MM.1S (cell line): Measurements from ENCODE around the gene MAP3K4.

Experiments used
- DNase-seq: peaks from one replicate; pipeline ENCODE4 v3.0.0-alpha.2; 2015
- H2AFZ ChIP-seq: fragments of 300-600 bp; sonication (generic); 2 replicates; pipeline ENCODE4 v1.6.0; 2016; ENCODE audit warnings: antibody characterized with exemption, low read length
- H3F3A ChIP-seq: fragments of 300-600 bp; sonication (generic); 2 replicates; pipeline ENCODE4 v1.6.1; 2016; ENCODE audit warnings: mild to moderate bottlenecking, antibody characterized with exemption, low read length, moderate library complexity, mixed read lengths; ENCODE audit not compliant: insufficient read depth
- H3K27ac ChIP-seq: fragments of 300-600 bp; sonication (generic); 2 replicates; pipeline ENCODE4 v1.5.1; 2016; ENCODE audit warnings: mild to moderate bottlenecking, low read length
- H3K27me3 ChIP-seq: fragments of 300-600 bp; sonication (generic); replicated peaks from 2 replicates; pipeline ENCODE4 v1.6.0; 2016; ENCODE audit warnings: low read length; ENCODE audit not compliant: insufficient read depth
- H3K36me3 ChIP-seq: fragments of 300-600 bp; sonication (generic); replicated peaks from 2 replicates; pipeline ENCODE4 v1.6.1; 2016; ENCODE audit warnings: mild to moderate bottlenecking, low read length, mixed read lengths; ENCODE audit not compliant: insufficient read depth
- H3K4me1 ChIP-seq: fragments of 300-600 bp; sonication (generic); 2 replicates; pipeline ENCODE4 v1.6.1; 2016; ENCODE audit warnings: low read length, mixed read lengths
- H3K4me2 ChIP-seq: fragments of 300-600 bp; sonication (generic); 2 replicates; pipeline ENCODE4 v1.6.0; 2016; ENCODE audit warnings: low read depth, low read length
- H3K4me3 ChIP-seq: fragments of 300-600 bp; sonication (generic); 2 replicates; pipeline ENCODE4 v1.5.1; 2016; ENCODE audit warnings: low read length, mixed read lengths
- H3K79me2 ChIP-seq: fragments of 300-600 bp; sonication (generic); 2 replicates; pipeline ENCODE4 v1.6.1; 2016; ENCODE audit warnings: mixed run types, low read length, mixed read lengths
- H3K9ac ChIP-seq: fragments of 300-600 bp; sonication (generic); 2 replicates; pipeline ENCODE4 v1.6.1; 2016; ENCODE audit warnings: low read length, mixed read lengths
- H3K9me2 ChIP-seq: fragments of 300-600 bp; sonication (generic); replicated peaks from 2 replicates; pipeline ENCODE4 v1.6.1; 2016; ENCODE audit warnings: mild to moderate bottlenecking, low read length, mixed read lengths; ENCODE audit not compliant: insufficient read depth
- H3K9me3 ChIP-seq: fragments of 300-600 bp; sonication (generic); replicated peaks from 2 replicates; pipeline ENCODE4 v1.6.1; 2016; ENCODE audit warnings: mild to moderate bottlenecking, low read length, mixed read lengths; ENCODE audit not compliant: insufficient read depth
- H4K20me1 ChIP-seq: fragments of 300-600 bp; sonication (generic); 2 replicates; pipeline ENCODE4 v1.6.1; 2016; ENCODE audit warnings: mild to moderate bottlenecking, low read length, moderate library complexity, mixed read lengths; ENCODE audit not compliant: insufficient read depth
- EZH2 ChIP-seq: fragments of 300-600 bp; sonication (generic); optimal IDR thresholded peaks from 2 replicates; pipeline ENCODE3; 2017; ENCODE audit warnings: low read depth, mild to moderate bottlenecking, antibody characterized with exemption, low read length, mixed read lengths
- EZH2phosphoT487 ChIP-seq: fragments of 300-600 bp; sonication (generic); IDR thresholded peaks from 2 replicates; pipeline ENCODE4 v1.6.1; 2018; ENCODE audit warnings: antibody characterized with exemption, low read length
- TF ChIP-seq, protein P1 (sequence below): fragments of 300-600 bp; sonication (generic); IDR thresholded peaks from 2 replicates; pipeline ENCODE4 v1.5.1; 2016; ENCODE audit warnings: antibody characterized with exemption, low read length, mixed read lengths

The MAP3K4 gene

DNA sequence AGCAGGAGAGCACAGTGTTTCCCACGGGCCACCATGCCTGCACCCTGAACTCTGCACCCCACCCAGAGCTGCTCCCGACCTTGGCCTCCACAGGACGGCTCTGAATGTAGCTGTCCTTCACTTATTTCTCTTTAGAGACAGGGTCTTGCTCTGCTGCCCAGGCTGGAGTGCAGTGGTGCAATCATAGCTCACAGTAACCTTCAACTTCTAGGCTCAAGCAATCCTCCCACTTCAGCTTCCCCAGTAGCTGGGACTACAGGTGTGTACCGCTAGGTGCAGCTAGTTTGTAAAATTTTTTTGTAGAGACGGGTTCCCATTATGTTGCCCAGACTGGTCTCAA is 151.4 kb downstream of the MAP3K4 start:
- no peaks in the 10 kb centered on the region for H3K9me3 ChIP-seq
- H4K20me1 ChIP-seq: no peaks in the 10 kb centered on the region
- H3F3A ChIP-seq: no peaks in the 10 kb centered on the region
- no peaks in the 10 kb centered on the region for H3K79me2 ChIP-seq
- no peak overlapping the region for H2AFZ ChIP-seq
- TF ChIP-seq, protein P1, sequence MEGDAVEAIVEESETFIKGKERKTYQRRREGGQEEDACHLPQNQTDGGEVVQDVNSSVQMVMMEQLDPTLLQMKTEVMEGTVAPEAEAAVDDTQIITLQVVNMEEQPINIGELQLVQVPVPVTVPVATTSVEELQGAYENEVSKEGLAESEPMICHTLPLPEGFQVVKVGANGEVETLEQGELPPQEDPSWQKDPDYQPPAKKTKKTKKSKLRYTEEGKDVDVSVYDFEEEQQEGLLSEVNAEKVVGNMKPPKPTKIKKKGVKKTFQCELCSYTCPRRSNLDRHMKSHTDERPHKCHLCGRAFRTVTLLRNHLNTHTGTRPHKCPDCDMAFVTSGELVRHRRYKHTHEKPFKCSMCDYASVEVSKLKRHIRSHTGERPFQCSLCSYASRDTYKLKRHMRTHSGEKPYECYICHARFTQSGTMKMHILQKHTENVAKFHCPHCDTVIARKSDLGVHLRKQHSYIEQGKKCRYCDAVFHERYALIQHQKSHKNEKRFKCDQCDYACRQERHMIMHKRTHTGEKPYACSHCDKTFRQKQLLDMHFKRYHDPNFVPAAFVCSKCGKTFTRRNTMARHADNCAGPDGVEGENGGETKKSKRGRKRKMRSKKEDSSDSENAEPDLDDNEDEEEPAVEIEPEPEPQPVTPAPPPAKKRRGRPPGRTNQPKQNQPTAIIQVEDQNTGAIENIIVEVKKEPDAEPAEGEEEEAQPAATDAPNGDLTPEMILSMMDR: no peak
- no peak for TF ChIP-seq EZH2
- TF ChIP-seq EZH2phosphoT487: no peak
- H3K4me1 ChIP-seq: no peaks in the 10 kb centered on the region
- no peak overlapping the region for H3K27ac ChIP-seq
- no peak overlapping the region for H3K9ac ChIP-seq
- no peaks in the 10 kb centered on the region for H3K27me3 ChIP-seq
- H3K36me3 ChIP-seq: no peaks in the 10 kb centered on the region
- no peak overlapping the region for H3K4me3 ChIP-seq
- no peak for DNase-seq
- H3K4me2 ChIP-seq: no peak overlapping the region
- no peaks in the 10 kb centered on the region for H3K9me2 ChIP-seq

DNA sequence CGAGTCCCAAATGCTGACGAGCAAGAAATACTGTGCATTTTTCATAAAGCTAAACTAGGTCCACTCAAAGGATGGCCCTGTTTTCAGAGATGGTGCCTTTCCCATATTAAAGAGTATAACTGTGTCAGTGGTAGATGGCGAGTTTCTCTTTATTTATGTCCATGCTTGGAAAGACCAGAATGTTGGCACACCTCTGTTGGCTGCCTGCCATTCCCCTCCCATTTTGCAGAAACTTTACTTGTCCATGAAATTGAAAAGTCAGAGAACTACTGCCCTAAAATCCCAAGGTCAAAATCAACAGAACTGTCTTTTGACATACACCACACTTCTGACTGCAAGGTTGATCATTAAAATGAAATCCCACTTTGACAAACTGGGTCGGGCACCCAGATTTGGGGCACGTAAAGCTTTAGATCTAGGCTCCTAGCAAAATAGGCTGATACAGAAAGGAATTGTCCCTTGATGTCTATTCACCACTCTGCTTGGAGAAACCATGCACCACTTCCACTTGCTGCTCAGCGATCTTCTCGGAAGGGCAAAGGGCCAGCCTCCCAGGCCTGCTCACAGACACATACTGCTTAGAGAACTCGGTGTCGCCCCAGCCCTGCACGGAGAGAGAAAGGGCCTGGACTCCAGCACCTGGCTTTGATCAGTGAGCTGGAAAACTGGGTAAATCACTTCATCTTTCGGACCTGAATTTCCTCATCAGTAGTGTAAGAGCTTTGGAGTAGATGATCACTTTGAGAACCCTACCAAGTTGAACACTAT is 152.3 kb downstream of the MAP3K4 start:
- Histone ChIP-seq H3K9me3 (no peaks in the 10 kb centered on the region), H3K4me1 (no peaks in the 10 kb centered on the region), H3F3A (no peaks in the 10 kb centered on the region), H3K27me3 (no peaks in the 10 kb centered on the region), H3K4me3 (no peak overlapping the region), H2AFZ (no peak overlapping the region), H3K4me2 (no peak overlapping the region), H3K36me3 (no peaks in the 10 kb centered on the region), H3K27ac (no peak overlapping the region), H4K20me1 (no peaks in the 10 kb centered on the region), H3K9ac (no peak overlapping the region), H3K9me2 (no peaks in the 10 kb centered on the region), H3K79me2 (no peaks in the 10 kb centered on the region)
- TF ChIP-seq, protein P1: no peak
- TF ChIP-seq EZH2phosphoT487: no peak
- no peak for TF ChIP-seq EZH2
- no peak for DNase-seq

DNA sequence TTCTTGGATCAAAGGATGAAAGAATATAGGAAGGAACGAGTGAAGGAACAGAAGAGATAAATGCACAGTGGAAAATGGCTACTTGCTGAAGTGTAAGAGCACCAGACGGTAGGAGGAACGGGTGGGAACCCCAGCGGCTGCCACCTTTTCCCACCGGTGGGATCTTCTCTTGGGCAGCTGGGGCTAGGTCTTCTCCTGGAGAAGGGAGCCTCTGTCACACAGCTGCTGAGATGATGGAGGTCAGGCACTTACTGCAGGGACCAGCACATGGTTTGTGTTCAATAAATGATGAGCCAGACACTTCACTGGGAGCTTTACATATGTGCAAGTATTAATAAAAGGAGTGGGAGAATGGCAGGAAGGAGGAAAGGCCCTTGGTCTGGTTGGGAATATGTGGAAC is 158.6 kb downstream of the MAP3K4 start:
- H3F3A ChIP-seq: no peaks in the 10 kb centered on the region
- H3K27ac ChIP-seq: no peak overlapping the region
- H3K4me1 ChIP-seq: no peaks in the 10 kb centered on the region
- no peaks in the 10 kb centered on the region for H3K79me2 ChIP-seq
- H3K36me3 ChIP-seq: no peaks in the 10 kb centered on the region
- H3K4me3 ChIP-seq: no peak overlapping the region
- H3K9ac ChIP-seq: no peak overlapping the region
- DNase-seq: no peak
- no peak overlapping the region for H3K4me2 ChIP-seq
- TF ChIP-seq, protein P1: no peak
- TF ChIP-seq EZH2phosphoT487: no peak
- no peak for TF ChIP-seq EZH2
- H2AFZ ChIP-seq: no peak overlapping the region
- H3K27me3 ChIP-seq: no peaks in the 10 kb centered on the region
- H3K9me2 ChIP-seq: no peaks in the 10 kb centered on the region
- H4K20me1 ChIP-seq: no peaks in the 10 kb centered on the region
- no peaks in the 10 kb centered on the region for H3K9me3 ChIP-seq
